Measurements from ENCODE around the gene TBC1D16.
"Not testable (repeated sequence)": the region's sequence is repeated elsewhere in the genome, so short reads cannot be mapped to it uniquely, and the experiment has no call there.

Gene TBC1D16

DNA sequence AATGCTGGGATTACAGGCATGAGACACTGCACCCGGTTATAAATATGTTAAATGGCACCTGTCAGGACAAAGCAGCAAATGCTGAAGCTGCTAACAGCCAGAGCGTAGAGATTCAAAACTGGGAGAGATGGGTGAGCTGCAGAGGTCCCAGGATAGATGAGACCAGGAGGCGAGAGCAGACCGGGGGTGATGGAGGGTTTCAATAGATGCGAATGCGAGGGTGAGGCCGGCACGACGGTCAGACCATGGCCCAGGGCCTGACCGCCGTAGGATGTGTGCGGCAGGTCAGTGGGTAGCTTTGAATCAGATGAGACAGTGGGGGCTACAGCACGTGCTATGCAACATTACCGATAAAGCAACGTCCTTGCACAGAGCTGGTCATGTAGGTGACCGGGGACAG, 15.0 kb upstream of the TBC1D16 start:
- no peak for DNase-seq

DNA sequence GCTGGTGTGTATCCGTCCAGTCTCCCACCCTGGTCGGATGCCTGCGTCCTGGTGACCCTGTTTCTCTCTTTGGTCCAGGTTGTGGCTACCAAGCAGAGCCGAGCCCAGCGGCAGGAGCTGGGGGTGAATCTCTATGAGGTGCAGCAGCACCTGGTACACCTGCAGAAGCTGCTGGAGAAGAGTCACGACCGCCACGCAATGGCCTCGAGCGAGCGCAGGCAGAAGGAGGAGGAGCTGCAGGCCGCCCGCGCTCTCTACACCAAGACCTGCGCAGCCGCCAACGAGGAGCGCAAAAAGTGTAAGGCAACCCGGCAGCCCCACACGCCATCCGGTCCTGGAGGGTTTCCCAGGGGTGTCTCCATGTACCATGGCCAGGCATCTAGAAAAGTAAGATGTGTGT, 14.3 kb upstream of the TBC1D16 start:
- DNase-seq = no peak

DNA sequence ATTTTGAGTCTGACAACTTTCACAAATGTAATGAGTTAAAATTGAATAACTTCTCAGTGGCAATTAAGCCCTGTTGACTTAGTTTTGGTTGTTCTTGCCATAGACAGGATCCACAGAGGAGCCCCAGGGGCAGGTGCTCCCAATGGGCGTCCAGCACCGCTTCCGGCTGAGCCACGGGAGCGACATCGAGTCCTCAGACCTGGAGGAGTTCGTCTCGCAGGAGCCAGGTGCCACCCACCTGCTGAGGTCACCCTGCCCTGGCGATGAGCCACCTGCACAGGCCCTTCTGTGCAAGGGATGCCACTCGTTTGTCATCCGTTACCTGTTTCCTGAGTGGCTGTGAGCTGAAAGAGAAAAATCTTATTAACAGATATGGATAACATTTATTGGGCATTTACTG, 11.5 kb upstream of the TBC1D16 start:
- DNase-seq = no peak

DNA sequence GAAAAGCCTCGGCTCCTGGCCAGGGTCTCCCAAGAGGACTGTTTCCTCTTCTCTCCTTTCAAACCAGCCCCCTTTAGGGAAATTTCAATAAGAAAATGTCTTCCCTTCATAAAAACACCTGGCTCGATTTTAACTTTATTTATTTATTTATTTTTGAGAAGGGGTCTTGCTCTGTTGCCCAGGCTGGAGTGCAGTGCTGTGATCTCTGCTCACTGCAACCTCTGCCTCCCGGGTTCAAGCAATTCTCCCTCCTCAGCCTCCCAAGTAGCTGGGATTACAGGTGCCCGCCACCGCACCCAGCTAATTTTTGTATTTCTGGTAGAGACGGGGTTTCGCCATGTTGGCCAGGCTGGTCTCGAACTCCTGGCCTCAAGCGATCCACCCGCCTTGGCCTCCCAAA, 11.0 kb upstream of the TBC1D16 start:
- DNase-seq = not testable (repeated sequence)

DNA sequence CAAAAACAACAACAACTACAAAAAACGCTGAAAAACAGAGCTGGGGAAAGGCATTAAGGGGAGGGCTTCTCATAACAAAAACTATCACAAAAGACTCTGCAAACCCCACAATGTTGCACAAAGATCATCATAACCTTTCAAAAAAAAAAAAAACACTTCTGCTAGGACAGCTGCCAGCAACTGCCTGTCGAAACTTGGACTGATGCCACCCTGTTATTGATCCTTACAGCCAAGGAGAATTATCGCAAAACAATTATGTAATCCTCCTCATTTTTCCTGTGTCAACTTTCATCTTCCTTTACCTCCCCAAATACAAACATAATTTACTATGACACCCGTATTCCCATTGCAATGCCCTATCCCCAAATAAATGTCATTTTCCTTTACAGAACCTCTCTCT, 10.0 kb upstream of the TBC1D16 start:
- DNase-seq = no peak

DNA sequence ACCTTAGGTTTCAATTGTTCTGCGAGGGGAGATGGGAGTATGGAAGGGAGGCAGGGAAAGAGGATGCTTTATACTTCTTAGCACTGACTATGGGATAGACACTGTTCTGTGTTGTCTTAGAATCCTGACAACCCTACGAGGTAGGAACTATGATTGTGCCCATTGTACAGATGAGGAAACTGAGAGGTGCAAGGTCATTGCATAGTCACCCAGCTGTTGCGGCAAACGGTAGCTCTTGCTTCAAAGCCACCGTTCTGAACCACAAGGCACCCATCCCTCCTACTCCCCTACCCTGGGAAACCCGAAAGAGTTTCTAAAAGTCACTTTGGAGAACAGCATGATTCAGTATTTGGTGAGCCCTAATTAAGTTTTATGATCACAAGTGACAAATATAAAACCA, 8.3 kb upstream of the TBC1D16 start:
- no peak for DNase-seq

DNA sequence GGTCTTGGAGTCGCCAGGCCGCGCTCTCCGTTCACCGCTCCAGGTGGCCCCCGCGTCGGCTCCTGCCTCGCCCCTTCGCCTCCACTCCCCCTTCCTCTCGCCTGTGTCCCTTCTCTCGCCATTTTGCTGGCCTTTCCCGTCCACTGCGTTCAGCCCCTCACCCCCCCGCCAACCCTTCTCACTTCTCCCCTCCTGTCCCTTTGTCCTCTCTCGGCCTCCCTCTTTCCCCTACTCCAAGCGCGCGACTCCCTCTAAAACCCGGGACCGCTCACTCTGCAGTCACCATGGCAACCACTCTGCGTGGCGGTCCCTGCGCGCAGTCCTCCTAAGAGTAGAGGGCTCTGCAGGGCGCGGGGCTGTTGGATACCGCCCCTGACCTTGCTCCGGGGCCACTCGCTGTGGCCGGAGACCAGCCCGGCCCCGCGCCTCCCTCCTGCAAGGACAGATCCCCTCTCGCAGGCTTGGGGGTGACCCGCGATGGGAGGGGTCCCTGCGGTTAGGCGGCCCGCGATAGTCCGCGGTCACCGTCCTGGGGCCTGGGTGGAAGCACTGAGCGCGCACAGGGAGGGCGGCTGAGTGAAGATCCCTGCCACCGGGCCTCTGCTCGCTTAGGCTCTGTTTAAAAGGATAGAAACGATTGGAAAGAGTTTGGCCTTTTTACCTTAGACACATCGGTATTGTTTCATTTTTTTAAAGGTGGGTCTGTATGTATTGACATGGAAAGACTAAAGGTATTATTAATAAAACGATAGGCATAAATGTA, 1.2 kb upstream of the TBC1D16 start:
- peak; percentile 12 for DNase-seq

DNA sequence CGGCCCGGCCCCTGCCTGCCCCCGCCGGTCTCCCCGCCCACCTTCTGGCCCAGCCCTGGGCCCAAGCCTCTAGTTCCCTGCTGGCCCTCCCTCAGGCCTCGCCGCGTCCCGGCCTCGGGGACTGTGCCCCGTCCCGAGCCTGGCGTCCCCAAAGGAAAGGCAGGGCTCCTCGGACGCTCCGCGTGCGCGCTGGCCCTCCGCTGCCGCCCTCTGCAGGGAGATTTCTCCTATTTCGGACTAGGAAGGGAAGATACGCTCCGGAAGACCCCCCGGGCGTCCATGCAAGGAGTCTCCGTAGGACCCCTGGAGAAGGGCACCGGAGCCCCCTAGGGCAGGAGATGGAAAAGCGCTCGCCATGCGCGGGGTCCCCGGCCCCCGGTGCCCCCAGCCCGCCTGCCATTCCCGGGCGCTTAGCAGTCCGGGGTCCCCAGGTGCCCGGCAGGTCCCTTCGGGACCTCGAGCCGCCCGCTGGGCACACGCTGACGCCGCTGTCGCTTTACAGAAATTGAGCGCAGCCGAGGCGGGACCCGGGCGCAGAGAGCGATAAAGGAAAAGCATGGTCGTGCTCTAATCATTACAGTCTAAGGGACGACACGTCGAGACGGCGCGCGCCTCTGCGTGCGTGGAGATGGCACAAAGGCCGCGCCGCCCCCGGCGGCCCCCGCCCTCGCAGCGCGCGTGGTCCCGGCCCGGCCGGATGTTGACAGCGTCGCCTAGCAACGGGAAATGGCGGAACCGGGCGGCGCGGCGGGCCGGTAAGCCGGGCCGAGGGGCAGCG, 454 bp upstream of the TBC1D16 start, which contains the start of gene CCDC40:
CCDC40 (plus strand) TSS at position 706 of the 778 bp plus-strand sequence; CDS start at position 727, 21 bp downstream.
- peak; percentile 70 for DNase-seq

DNA sequence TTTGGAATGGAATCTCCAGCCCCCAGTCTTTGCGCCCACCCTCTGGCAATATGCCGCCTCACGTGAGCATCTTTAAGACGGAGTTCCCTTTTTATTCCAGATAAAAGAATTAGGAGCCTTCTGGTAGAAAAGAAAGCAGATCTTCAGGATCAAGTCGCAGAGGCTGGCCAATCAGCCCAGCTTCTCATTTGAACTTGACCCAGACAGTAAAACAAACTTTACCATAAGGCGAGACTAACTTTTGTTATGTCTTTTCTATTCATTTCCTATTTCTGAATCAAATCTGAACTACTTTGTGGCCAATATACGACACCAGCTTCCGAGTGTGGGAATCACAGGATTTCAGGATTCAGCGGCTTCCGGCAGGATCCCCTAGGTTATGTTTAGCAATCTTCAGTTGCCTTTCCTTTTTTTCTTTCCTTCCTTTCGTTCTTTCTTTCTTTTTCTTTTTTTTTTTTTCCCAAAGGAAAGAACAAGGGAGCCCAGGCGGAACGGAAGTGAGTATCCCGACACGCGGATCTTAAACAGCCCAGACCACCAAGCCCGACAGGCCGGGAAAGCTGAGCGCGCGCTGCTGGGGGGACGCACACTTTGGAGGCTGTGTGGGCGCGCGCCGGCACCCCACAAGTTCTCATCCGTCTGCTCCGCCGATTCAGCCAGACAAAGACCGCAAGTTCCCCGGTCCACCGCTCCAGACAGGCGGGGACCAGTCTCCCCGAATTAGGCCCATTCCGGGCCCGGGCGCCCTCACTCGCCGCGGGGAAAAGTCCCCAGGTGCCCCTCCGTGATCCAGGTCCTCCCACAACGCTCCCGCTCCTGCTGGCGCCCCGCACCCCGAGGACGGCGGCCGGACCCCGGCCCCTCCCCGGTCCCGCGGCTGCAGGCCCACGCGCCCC, 633 bp downstream of the TBC1D16 start:
- peak; percentile 32 for DNase-seq

DNA sequence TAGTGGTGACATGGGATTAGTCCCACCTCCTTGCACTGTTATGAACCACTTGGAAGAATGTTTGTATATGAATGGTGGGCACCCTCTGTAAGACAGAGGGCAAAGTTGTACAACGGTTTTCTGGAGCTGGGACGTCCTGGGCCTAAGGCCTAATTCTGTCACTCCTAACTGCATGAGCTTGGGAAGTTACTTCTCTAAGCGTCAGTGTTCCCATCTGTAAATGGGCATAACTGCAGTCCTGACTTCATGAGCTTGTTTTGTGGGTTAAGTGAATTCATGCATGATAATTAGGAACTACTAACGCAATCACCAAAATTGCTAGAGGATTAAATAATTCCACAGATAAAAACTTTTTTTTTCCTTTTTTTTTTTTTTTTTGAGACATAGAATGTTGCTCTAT, 1.8 kb downstream of the TBC1D16 start:
- DNase-seq = no peak

DNA sequence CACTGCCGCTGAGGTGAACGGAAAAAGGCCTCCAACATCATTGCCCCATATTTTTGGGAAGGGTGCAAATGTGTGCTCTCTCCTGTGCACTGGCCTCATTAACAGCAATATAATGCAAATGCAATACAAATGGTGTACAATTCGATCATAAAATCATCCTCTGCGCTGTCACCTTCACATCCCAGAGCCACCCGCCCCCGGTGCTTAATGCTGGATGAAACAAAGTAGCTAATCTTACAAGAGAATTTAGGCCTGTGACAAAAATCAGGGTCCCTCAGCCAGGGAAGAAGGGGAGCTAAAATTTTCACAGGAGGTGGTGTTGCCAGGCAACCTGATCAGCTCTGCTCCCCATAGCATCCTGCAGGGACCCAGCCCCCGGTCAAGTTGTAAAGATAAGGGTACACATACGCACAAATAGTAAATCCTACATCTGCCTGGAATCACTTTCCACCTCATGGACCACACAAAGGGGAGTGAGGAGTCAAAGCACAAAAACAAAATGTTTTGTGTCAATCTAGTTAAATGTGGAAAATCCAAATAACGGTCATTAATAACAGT, 3.0 kb downstream of the TBC1D16 start:
- no peak for DNase-seq

DNA sequence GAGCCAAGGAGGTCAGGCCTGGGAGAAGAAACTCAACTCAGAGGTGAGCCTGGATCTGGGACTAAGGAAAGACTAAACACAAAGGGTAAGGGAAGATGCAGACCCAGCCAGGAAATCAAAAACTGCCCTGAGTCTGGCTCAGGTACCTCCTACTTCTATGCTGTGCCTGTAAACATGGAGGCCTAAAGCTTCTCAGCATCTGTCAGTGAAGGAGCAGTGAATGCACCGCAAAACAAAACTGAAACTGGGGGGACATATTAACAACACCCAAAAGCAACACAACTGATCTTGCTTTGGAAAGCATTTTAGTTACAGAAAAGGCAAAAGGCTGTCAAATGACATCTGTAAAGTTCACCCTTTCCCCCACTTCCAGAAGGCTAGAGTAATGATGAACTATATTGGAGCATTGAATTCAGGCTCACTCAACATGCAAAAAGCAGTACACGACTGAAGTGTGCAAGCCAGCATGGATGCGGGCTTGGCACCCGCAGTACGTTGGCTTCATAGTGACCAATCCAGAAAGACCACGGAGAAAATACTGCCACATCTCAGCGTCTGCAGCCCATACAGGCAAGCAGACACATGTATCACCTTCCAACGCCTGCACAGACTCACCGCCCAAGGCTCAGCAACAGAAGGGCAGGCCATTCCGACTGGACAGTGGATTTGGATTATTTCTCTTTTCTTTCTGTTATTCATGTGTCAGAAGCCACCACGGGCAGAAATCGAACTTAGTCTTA, 3.8 kb downstream of the TBC1D16 start:
- DNase-seq = no peak

DNA sequence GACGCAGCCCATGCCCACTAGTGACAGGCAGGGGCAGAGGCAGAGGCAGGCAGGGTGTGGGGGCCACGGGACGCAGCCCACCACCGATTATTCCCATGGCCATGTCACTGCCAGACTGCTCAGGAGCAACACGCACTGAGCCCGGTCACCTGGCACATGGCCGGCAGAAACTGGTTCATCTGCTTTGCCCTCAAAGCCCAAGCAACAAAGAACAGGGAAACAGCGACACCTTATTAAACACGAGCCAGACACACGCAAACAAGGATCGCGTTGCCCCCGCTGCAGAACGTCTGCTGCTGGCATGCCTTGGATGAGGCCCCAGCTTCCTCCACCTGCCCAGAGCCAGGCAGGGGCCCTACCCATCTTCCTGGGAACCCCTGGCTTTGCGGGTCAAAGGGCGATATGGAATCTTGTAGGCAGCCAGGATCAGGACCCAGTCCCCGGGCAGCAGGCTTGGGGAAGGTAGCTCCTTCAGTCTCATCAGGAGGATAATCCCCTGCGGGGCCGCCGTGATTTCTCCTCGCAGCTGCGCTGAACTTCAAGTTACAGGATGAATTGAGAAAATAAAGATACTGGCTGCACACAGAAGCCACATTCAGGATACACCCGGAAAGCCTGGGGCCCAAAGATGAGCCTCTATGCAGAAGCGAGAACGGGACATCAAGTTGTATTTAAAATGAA, 4.8 kb downstream of the TBC1D16 start:
- DNase-seq = no peak

DNA sequence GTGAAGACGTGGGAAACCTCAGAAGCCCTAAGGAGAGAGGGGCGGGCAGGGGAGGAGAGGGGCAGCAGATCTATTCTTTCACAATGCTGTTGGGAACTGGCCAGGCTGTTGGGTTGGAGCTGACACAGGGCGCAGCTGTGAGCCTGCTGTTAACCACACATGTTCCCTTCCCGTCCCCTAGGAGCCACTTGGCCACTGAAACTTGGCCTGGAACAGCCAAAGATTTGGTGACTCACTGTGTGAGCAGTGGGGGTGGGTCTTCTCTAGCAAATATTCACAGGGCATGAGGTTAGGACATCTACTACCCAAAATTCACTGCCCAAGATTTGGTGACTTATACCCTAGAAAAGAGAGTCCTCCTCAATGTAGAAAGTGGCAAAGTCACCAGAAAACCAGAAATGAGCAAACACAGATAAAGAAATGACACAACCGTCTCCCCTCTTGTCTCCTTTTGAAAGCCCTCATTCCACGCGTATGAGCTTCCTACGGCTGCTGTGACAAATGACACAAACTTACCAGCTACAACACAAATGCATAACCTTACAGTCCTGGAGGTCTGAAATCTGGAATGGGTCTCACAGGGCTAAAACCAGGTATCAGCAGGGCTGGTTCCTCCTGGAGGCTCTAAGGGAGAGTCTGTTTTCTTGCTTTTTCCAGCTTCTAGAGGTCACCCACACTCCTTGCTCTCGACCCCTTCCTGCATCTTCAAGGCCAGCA, 6.3 kb downstream of the TBC1D16 start:
- no peak for DNase-seq

DNA sequence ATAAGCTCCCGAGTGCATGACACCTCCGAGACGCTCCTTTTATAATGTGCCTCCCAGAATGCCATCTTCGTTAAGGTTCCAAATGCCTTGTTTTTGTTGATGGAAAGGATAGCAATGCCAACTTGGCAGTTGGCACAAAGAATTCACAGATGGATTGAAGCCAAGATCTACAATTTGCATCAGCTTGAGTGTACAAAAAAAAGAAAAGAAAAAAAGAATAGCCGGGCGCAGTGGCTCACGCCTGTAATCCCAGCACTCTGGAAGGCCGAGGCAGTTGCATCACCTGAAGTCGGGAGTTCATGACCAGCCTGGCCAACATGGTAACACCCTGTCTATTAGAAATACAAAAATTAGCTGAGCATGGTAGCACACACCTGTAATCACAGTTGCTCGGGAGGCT, 7.6 kb downstream of the TBC1D16 start:
- no peak for DNase-seq

DNA sequence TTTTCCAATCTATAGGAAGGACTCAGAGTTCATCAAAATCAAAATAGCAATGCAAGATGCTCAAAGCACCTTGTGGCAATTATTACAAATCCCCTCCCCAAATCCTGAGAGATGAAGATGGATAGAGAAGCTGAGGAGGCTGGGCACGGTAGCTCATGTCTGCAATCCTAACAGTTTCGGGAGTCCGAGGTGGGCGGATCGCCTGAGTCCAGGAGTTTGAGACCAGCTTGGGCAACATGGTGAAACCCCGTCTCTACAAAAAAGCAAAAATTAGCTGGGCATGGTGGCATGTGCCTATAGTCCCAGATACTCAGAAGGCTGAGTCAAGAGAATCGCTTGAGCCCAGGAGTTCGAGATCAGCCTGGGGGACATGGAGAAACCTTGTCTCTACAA, 8.6 kb downstream of the TBC1D16 start:
- no peak for DNase-seq

DNA sequence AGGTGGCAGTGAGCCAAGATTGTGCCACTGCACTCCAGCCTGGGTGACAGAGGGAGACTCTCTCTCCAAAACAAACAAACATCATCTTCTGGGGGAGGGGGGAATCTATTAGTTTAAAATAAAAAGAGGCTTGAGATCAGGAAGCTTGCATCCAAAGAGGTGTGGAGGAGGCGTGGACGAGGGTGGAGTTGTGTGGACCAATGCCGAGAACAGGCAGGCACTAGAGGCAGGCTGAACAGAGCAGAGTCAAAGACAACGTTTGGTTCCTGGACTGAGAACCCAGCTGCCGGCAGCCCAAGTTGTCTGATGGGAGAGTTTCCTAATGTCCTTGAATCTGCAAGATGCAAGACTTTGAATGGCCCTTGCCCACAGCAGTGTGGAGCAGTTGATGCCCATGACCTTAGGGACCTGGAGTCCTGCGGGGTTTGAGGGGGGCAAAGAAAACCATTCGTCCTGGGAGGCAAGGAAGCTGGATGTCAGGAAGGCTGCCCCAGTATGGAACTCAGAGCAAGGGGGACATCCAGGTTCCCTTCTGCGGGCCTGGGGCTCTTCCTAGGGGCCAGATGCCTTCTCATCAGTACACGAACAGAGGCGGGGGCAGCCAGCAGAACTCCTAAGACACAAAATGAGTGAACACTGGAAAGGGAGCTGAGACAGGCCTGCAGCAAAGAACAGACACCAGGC, 9.2 kb downstream of the TBC1D16 start:
- DNase-seq = no peak

DNA sequence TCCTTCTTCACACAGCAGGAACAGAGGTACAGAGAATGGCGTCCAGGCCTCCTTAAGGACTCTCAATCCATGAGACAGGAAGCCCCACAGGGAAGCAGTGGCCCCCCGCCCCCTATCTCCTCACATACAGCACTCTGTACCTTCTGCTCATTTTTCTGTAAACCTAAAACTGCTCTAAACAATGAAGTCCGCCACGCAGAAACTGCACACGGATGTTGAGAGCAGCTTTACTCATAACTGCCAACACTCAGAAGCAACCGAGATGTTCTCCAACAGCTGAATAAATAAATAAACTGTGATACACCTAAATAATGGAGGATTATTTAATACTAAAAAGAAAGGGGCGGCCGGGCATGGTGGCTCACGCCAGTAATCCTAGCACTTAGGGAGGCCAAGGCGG, 9.9 kb downstream of the TBC1D16 start:
- no peak for DNase-seq

DNA sequence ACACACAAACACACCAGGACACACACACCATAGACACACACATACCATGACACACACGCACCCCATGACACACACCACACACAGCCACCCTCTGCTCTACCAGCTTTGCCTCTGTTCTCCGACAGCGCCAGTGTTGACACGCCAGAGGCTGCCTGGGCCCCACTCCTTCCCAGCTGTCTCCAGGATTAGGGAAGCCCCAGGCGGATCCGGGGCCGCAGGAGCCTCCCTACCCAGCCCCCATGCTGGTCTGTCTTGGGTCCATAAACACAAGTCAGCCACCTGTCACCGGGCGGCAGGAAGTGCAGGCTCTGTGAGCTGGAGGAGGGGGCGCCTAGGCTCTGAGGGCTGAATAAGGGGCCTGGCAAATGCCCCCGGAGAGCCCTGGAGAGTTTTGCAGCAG, 10.5 kb downstream of the TBC1D16 start:
- DNase-seq = no peak

DNA sequence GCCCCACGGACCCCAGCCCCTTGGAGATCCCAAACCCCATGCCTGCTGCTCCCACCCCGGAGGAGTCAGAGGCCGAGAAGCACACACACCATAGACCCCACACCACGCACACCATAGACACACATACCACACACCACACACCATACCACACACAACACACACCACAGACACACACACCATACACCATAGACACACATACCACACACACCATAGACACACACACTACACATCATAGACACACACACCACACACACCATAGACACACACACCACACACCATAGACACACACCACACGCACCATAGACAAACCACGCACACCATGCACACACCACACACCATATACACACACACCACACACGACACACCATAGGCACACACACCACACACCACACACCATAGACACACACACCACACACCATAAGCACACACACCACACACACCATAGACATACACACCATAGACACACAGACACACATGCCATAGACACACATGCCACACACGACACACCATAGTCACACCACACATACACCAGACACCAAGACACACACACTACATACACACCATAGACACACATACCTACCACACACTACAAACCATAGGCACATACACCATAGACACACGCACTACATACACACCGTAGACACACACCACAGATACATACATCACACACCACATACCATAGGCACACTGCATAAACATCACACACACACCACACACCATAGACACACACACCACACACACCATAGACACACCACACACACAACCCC, 11.3 kb downstream of the TBC1D16 start:
- DNase-seq = no peak

Data from stimulated activated CD4-positive, alpha-beta T cell treated with anti-CD3 and anti-CD28 coated beads, Interleukin-4, amount 100 ng/mL, for 1 hour (primary cell).